Esophagus muscularis mucosa (tissue), 4 donors: Measurements from ENCODE around the gene FBXW4.

Experiments used
- EP300 ChIP-seq: sonication (generic); formaldehyde crosslinking; IDR thresholded peaks from one replicate; pipeline ENCODE4 v1.6.1; 2017; ENCODE audit warnings: antibody characterized with exemption
- POLR2A ChIP-seq: fragments of 450-650 bp; IDR thresholded peaks from one replicate; pipeline ENCODE4 v1.6.1; 2017; ENCODE audit warnings: antibody characterized with exemption, moderate library complexity, mild to moderate bottlenecking, low read depth
- POLR2AphosphoS5 ChIP-seq, 2 donors: sonication (generic); formaldehyde crosslinking; IDR thresholded peaks; one replicate each; pipeline ENCODE4 v1.6.1; 2017; ENCODE audit warnings: antibody characterized with exemption in 2 of 2
- TF ChIP-seq, protein P1 (sequence below), 3 experiments: fragments of 200-600 bp in 2 of 3; fragments of 450-650 bp in 1 of 3; sonication (generic) in 2 of 3; IDR thresholded peaks; one replicate each; pipeline ENCODE4 v1.5.1; 2017 to 2019; ENCODE audit warnings: antibody characterized with exemption in 3 of 3, mild to moderate bottlenecking in 2 of 3, moderate library complexity in 1 of 3

DNA sequence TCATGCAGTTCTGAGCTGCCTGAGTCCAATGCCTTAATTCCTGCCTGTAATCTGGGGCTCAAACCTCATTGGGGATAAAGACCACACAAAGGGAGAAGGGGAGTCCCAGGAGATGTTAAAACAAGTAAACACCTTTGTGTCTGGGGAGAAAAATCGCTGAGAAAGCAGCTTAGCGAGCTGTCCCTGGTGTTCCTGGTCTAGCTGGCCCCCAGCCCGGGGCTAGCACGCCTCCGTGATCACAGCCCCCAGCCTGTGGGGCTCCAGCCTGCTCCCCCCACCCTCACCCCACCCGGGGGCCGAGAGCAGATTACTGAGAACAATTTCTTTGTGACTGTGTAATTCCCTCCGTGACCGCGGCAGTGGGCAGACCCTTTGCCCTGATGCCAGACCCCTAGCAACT lies 82.1 kb downstream of the FBXW4 start:
- TF ChIP-seq POLR2A (no peak), EP300 (no peak), POLR2AphosphoS5 (IDR thresholded peaks at IDR 0.05) (no peak)
- TF ChIP-seq, protein P1, sequence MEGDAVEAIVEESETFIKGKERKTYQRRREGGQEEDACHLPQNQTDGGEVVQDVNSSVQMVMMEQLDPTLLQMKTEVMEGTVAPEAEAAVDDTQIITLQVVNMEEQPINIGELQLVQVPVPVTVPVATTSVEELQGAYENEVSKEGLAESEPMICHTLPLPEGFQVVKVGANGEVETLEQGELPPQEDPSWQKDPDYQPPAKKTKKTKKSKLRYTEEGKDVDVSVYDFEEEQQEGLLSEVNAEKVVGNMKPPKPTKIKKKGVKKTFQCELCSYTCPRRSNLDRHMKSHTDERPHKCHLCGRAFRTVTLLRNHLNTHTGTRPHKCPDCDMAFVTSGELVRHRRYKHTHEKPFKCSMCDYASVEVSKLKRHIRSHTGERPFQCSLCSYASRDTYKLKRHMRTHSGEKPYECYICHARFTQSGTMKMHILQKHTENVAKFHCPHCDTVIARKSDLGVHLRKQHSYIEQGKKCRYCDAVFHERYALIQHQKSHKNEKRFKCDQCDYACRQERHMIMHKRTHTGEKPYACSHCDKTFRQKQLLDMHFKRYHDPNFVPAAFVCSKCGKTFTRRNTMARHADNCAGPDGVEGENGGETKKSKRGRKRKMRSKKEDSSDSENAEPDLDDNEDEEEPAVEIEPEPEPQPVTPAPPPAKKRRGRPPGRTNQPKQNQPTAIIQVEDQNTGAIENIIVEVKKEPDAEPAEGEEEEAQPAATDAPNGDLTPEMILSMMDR (IDR thresholded peaks at IDR 0.05) = no peak
